Activated T-helper 17 cell treated with anti-CD3 and anti-CD28 coated beads, Interleukin-2, amount 50 U/mL, for 72 hours (primary cell): Measurements from ENCODE around the gene TPST2. TPM values are rescaled to one million over a fixed set of nuclear protein-coding genes. Genes with fewer than 3 reads are reported as not detected.

Experiments
- ATAC-seq: fragments of 150-1000 bp; cut with Tn5 transposase; replicated peaks from 2 replicates; pipeline ENCODE4 v1.10.0; 2021; ENCODE audit warnings: mild to moderate bottlenecking, moderate library complexity
- H3K27ac Mint-ChIP-seq: one replicate; pipeline ENCODE4 v1.8.0; 2022; ENCODE audit warnings: mixed read lengths
- H3K27me3 Mint-ChIP-seq: one replicate; pipeline ENCODE4 v1.8.0; 2022; ENCODE audit warnings: mixed read lengths
- H3K36me3 Mint-ChIP-seq: one replicate; pipeline ENCODE4 v1.8.0; 2022; ENCODE audit warnings: low read depth, mild to moderate bottlenecking, mixed read lengths
- H3K4me1 Mint-ChIP-seq: one replicate; pipeline ENCODE4 v1.8.0; 2022; ENCODE audit warnings: mixed read lengths
- H3K4me3 Mint-ChIP-seq: one replicate; pipeline ENCODE4 v1.8.0; 2022; ENCODE audit warnings: mild to moderate bottlenecking, mixed read lengths
- H3K9me3 Mint-ChIP-seq: one replicate; pipeline ENCODE4 v1.8.0; 2022; ENCODE audit warnings: mixed read lengths
- total RNA-seq, 2 donors: library from RNA; stranded (reverse); gene quantifications; one replicate each; pipeline ENCODE4 v1.2.3, GENCODE V29; 2022

Gene TPST2
- total RNA-seq, 2 donors from 2014 or later, result 23.2 to 27.5 TPM

- Mint-ChIP-seq H3K27ac (peak overlapping the region; percentile 81), H3K27me3 (no peaks in the 10 kb centered on the region), H3K36me3 (peaks cover 17% of the 10 kb centered on the region), H3K4me1 (peaks cover 31% of the 10 kb centered on the region), H3K9me3 (no peaks in the 10 kb centered on the region), H3K4me3 (peak overlapping the region; percentile 63)
- no peak for ATAC-seq
Measured at GRCh38 chr22:26580240-26580962, 9.5 kb downstream of the TPST2 start.

GRCh38 chr22:26579331-26579886 is 10.5 kb downstream of the TPST2 start:
- H3K4me3 Mint-ChIP-seq, result peak overlapping the region; percentile 63
- no peaks in the 10 kb centered on the region for H3K9me3 Mint-ChIP-seq
- peaks cover 17% of the 10 kb centered on the region for H3K36me3 Mint-ChIP-seq
- peaks cover 30% of the 10 kb centered on the region for H3K4me1 Mint-ChIP-seq
- H3K27ac Mint-ChIP-seq, result peak overlapping the region; percentile 81
- ATAC-seq, result peak; percentile 89
- H3K27me3 Mint-ChIP-seq, result no peaks in the 10 kb centered on the region

GRCh38 chr22:26577081-26577480 is 12.9 kb downstream of the TPST2 start:
- H3K9me3 Mint-ChIP-seq, result no peaks in the 10 kb centered on the region

GRCh38 chr22:26576026-26576680 is 13.8 kb downstream of the TPST2 start:
- ATAC-seq, result no peak
- H3K36me3 Mint-ChIP-seq, result peaks cover 15% of the 10 kb centered on the region
- no peaks in the 10 kb centered on the region for H3K9me3 Mint-ChIP-seq
- no peak overlapping the region for H3K4me3 Mint-ChIP-seq
- no peaks in the 10 kb centered on the region for H3K27me3 Mint-ChIP-seq
- peaks cover 37% of the 10 kb centered on the region for H3K4me1 Mint-ChIP-seq
- H3K27ac Mint-ChIP-seq, result no peak overlapping the region

More at GRCh38 chr22:26577081-26577480, 12.9 kb downstream of the TPST2 start:
- Mint-ChIP-seq H3K27ac (no peak overlapping the region), H3K4me1 (peaks cover 30% of the 10 kb centered on the region), H3K36me3 (peaks cover 16% of the 10 kb centered on the region), H3K27me3 (no peaks in the 10 kb centered on the region), H3K4me3 (no peak overlapping the region)
- no peak for ATAC-seq

- peaks cover 21% of the 10 kb centered on the region for H3K36me3 Mint-ChIP-seq
- no peaks in the 10 kb centered on the region for H3K27me3 Mint-ChIP-seq
- no peak overlapping the region for H3K4me3 Mint-ChIP-seq
- H3K9me3 Mint-ChIP-seq, result no peaks in the 10 kb centered on the region
- no peak for ATAC-seq
- H3K4me1 Mint-ChIP-seq, result peaks cover 29% of the 10 kb centered on the region
- H3K27ac Mint-ChIP-seq, result peak overlapping the region; percentile 9
Measured at GRCh38 chr22:26574001-26574723, 15.8 kb downstream of the TPST2 start.

- no peak overlapping the region for H3K4me3 Mint-ChIP-seq
- H3K36me3 Mint-ChIP-seq, result peaks cover 21% of the 10 kb centered on the region
- H3K27me3 Mint-ChIP-seq, result no peaks in the 10 kb centered on the region
- peaks cover 25% of the 10 kb centered on the region for H3K4me1 Mint-ChIP-seq
- no peak for ATAC-seq
- peak overlapping the region; percentile 45 for H3K27ac Mint-ChIP-seq
- H3K9me3 Mint-ChIP-seq, result no peaks in the 10 kb centered on the region
Measured at GRCh38 chr22:26573026-26573662, 16.8 kb downstream of the TPST2 start.

- Mint-ChIP-seq H3K36me3 (peaks cover 21% of the 10 kb centered on the region), H3K9me3 (no peaks in the 10 kb centered on the region), H3K4me1 (peaks cover 24% of the 10 kb centered on the region), H3K27me3 (no peaks in the 10 kb centered on the region), H3K27ac (peak overlapping the region; percentile 20), H3K4me3 (no peak overlapping the region)
- no peak for ATAC-seq
Measured at GRCh38 chr22:26570864-26571525, 18.9 kb downstream of the TPST2 start.

GRCh38 chr22:26570115-26570514 is 19.8 kb downstream of the TPST2 start:
- Mint-ChIP-seq H3K4me1 (peaks cover 21% of the 10 kb centered on the region), H3K36me3 (peaks cover 21% of the 10 kb centered on the region), H3K4me3 (no peak overlapping the region), H3K9me3 (no peaks in the 10 kb centered on the region), H3K27me3 (no peaks in the 10 kb centered on the region), H3K27ac (no peak overlapping the region)
- ATAC-seq, result no peak

GRCh38 chr22:26568207-26568706 is 21.7 kb downstream of the TPST2 start:
- Mint-ChIP-seq H3K4me1 (peaks cover 20% of the 10 kb centered on the region), H3K27ac (no peak overlapping the region)

GRCh38 chr22:26567610-26568009 is 22.3 kb downstream of the TPST2 start:
- ATAC-seq, result no peak
- Mint-ChIP-seq H3K4me3 (no peak overlapping the region), H3K36me3 (peaks cover 12% of the 10 kb centered on the region), H3K9me3 (no peaks in the 10 kb centered on the region), H3K4me1 (peaks cover 20% of the 10 kb centered on the region), H3K27me3 (no peaks in the 10 kb centered on the region), H3K27ac (no peak overlapping the region)

More at GRCh38 chr22:26568207-26568706, 21.7 kb downstream of the TPST2 start:
- peaks cover 17% of the 10 kb centered on the region for H3K36me3 Mint-ChIP-seq
- H3K9me3 Mint-ChIP-seq, result no peaks in the 10 kb centered on the region
- no peak overlapping the region for H3K4me3 Mint-ChIP-seq
- no peaks in the 10 kb centered on the region for H3K27me3 Mint-ChIP-seq
- ATAC-seq, result no peak

- Mint-ChIP-seq H3K4me1 (peaks cover 20% of the 10 kb centered on the region), H3K4me3 (no peak overlapping the region), H3K27ac (no peak overlapping the region), H3K9me3 (no peaks in the 10 kb centered on the region), H3K27me3 (no peaks in the 10 kb centered on the region), H3K36me3 (peaks cover 9% of the 10 kb centered on the region)
- ATAC-seq, result no peak
Measured at GRCh38 chr22:26566994-26567393, 22.9 kb downstream of the TPST2 start.

- no peaks in the 10 kb centered on the region for H3K9me3 Mint-ChIP-seq
- H3K36me3 Mint-ChIP-seq, result peaks cover 4% of the 10 kb centered on the region
- peaks cover 9% of the 10 kb centered on the region for H3K4me1 Mint-ChIP-seq
- ATAC-seq, result no peak
- H3K4me3 Mint-ChIP-seq, result no peak overlapping the region
- H3K27ac Mint-ChIP-seq, result no peak overlapping the region
- H3K27me3 Mint-ChIP-seq, result no peaks in the 10 kb centered on the region
Measured at GRCh38 chr22:26565889-26566288, 24.0 kb downstream of the TPST2 start.

GRCh38 chr22:26565181-26565580 is 24.8 kb downstream of the TPST2 start:
- Mint-ChIP-seq H3K27ac (no peak overlapping the region), H3K4me1 (peaks cover 3% of the 10 kb centered on the region), H3K27me3 (no peaks in the 10 kb centered on the region), H3K36me3 (no peaks in the 10 kb centered on the region), H3K4me3 (no peak overlapping the region), H3K9me3 (no peaks in the 10 kb centered on the region)
- no peak for ATAC-seq
